GM18505 (cell line): Measurements from ENCODE around the gene C2orf76.

Source experiments
- ATAC-seq: cut with Tn5 transposase; IDR thresholded peaks from one replicate; pipeline ENCODE4 v1.9.1; 2021; ENCODE audit not compliant: unreplicated experiment
- POLR2A ChIP-seq: IDR thresholded peaks from 4 replicates; pipeline ENCODE4 v1.6.1; 2011; ENCODE audit warnings: borderline replicate concordance; ENCODE audit not compliant: insufficient read depth, insufficient read length; ENCODE audit errors: extremely low read depth

Gene C2orf76

GRCh38 chr2:119255760-119256581, 110.7 kb downstream of the C2orf76 start:
- no peak for TF ChIP-seq POLR2A
- ATAC-seq, result no peak

- no peak for TF ChIP-seq POLR2A
- ATAC-seq, result no peak
Measured at GRCh38 chr2:119254601-119255080, 112.0 kb downstream of the C2orf76 start.

GRCh38 chr2:119253760-119254600, 112.7 kb downstream of the C2orf76 start:
- no peak for ATAC-seq
- no peak for TF ChIP-seq POLR2A

- TF ChIP-seq POLR2A, result no peak
- ATAC-seq, result no peak
Measured at GRCh38 chr2:119253114-119253702, 113.4 kb downstream of the C2orf76 start.
